HG03469 (cell line): ENCODE results near the gene NUP210.
"Not testable (repeated sequence)": the region's sequence is repeated elsewhere in the genome, so short reads cannot be mapped to it uniquely, and the experiment has no call there.

Source experiments
- ATAC-seq: cut with Tn5 transposase; IDR thresholded peaks from one replicate; pipeline ENCODE4 v1.9.1; 2021; ENCODE audit warnings: mild to moderate bottlenecking, moderate library complexity, moderate number of reproducible peaks; ENCODE audit not compliant: unreplicated experiment

The NUP210 gene

DNA sequence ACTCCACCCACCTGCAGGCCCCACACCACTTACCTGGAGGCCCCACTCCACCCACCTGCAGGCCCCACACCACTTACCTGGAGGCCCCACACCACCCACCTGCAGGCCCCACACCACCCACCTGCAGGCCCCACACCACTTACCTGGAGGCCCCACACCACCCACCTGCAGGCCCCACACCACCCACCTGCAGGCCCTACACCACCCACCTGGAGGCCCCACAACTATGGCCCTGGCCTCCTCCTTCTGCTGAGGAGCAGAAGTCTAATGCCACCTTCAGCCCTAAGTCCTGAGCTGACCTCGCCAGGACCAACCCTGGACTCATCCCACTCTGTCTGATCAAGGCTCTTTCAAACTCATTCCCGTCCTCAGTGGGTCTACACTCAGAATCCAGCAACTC lies 42.4 kb downstream of the NUP210 start:
- not testable (repeated sequence) for ATAC-seq

GRCh38 chr3:13377021-13377420 lies 43.1 kb downstream of the NUP210 start:
- no peak for ATAC-seq

GRCh38 chr3:13376091-13376490 lies 44.0 kb downstream of the NUP210 start:
- no peak for ATAC-seq

GRCh38 chr3:13375464-13375863 lies 44.7 kb downstream of the NUP210 start:
- no peak for ATAC-seq

DNA sequence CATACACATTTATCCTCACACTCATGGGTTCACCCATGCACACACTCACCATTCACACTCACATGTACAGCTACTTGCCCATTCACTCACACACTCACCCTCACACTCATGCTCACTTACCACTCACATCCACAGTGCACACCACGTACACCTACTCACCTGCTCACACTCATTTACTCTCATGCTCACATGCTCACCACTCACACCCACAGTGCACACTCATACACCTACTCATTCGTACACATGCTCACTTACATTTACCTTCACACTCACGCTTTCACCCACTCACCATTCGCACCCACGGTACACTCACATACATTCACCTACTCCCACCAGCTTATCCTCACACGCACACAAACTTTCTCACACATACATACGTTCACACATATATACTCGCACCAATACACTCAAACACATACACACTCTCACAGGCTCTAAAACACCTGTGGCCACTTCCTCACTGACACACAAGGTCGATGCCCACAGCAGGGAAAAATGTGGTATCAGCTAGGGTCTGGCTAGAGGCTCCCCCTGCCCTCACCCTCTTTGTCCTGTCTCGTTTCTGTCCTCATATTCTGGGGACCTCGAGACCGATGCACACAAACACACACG lies 46.0 kb downstream of the NUP210 start:
- no peak for ATAC-seq

DNA sequence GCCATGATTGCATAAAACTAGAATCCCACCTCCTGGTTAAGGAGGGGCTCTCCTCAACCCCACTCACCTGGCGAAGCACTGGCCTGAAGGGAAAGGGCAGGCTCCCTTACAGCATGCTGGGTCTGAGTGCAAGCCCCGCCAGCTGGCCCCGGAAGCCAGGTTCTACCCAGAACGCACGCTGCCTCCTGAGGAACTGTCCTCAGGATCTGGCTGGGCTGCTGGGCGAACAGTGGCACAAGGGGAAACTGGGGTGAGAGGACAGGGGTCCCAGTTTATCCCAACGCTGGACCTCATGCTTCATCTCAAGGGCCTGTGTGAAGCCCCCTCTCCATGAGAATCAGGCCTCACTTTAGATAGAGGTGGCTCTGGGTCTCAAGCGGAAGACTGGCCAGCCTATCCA lies 47.5 kb downstream of the NUP210 start:
- no peak for ATAC-seq

- ATAC-seq = no peak
These were observed 48.0 kb downstream of the NUP210 start for GRCh38 chr3:13372126-13372525.

DNA sequence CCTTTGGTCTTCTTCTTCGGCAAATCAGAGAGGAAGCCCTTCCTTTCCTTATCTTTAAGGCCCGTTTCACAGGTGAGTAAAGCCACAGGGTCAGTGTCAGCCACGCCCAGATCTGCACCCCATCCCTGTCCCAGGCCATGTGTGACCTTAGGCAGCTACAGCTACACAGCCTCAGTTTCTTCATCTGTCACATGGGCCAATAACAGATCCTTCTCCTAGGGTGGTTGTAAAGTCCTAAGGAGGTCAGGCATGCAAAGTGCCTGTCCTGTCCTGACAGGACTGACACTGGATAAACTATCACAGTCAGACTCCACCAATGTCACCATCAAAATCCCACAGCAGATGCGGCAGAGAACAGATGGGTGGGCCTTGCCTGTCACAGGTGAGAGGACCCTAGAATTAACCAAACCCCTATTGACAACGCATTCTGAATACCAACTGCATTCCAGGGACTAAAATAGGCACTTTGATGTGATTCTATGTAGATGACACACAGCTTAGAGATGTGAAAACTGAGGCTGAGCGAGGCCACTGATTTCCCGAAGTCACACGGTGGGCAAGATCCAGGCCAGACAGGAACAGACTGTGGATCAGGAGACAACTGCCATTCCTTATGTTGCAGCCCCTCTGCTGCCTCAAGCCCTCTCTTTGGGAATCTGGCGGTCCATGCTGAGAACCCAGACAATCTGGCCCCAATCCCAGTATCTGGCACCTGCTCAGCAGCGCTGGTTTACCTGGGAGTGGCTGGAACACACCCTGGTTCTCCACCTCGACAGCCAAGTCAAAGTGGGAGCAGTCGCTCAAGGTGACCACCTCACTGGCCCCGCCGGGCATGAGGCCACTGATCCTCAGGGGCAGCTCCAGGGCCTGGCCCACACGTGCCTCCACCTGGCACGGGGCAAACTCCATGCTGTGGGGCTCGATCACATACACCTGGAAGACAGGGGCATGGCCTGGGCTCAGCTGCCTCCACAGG lies 48.7 kb downstream of the NUP210 start:
- no peak for ATAC-seq

GRCh38 chr3:13370609-13371008 lies 49.5 kb downstream of the NUP210 start:
- no peak for ATAC-seq

GRCh38 chr3:13370055-13370454 lies 50.1 kb downstream of the NUP210 start:
- no peak for ATAC-seq

DNA sequence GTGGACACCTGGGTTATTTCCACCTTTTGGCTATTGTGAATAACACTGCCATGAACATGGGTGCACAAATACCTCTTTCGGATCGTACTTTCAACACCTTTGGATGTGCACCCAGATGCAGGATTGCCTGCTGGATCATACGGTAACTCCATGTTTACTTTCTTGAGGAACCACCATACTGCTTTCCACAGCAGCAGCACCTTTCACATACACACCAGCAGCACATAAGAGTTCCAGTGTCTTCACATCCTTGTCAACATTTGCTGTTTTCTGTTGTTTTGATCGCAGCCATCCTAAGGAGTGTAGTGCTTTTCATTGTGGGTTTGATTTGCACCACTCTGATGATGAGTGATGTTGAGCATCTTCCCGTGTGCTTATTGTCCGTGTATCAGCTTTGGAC lies 51.3 kb downstream of the NUP210 start:
- ATAC-seq = no peak

GRCh38 chr3:13367728-13368127 lies 52.4 kb downstream of the NUP210 start:
- no peak for ATAC-seq

DNA sequence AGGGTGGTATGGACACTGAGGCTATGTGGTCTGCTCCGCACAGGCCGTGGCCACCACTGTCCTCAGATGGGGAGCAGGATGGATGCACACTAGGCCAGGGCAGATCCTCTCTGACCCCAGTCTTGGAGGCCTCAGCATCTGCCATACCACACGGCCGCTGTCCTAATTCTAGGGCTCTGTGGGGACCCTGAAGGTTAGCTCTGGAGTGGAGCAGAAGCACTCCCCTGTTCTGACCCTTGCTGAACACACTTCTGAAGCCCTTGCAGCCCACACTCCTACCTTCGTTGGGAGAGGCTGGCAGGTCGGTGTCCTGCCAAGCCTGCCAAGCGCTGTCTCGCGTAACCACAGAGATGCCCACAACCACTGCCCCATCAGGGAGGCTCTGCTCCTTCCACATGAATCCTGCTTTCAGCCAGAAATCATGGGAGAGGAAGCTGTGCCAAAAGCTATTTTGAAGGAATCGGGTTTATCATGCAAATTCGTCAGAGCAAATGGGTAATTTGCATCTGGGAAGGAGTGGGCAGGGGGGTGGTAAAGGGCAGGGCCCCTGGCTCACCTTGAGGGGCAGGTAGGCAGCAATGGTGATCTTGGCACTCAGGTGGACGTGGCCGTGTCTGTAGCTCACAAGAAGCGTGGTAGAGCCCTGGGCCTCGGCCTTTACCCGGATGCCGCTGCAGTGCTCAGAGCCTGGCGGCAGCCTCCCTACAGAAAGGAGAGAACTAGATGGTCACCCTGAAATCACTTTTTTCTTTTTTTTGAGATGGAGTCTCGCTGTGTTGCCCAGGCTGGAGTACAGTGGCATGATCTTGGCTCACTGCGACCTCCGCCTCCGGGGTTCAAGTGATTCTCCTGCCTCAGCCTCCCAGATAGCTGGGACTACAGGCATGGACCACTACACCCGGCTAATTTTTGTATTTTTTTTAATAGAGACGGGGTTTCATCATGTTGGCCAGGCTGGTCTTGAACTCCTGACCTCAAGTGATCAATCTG lies 54.4 kb downstream of the NUP210 start:
- no peak for ATAC-seq

GRCh38 chr3:13364602-13365271 lies 55.4 kb downstream of the NUP210 start:
- ATAC-seq = no peak

DNA sequence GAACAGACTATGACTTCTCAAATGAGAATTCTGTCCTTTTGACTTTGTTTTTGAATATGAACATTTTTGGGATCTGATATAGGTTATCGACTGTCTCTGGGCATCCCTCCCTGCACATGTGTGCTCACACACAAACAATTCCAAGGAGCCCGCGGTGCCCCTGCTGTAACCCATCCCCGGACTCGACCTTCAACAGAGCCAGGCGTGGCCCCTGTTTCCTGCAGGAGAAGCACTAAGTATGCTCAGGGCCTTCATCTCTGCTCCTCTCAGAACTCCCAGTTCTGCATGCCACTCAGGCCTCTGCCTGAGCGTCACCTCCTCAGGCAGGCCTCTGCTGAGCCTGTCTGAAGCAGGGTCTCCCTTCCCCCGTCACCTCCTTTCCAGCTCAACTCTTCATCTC lies 57.6 kb downstream of the NUP210 start:
- no peak for ATAC-seq

GRCh38 chr3:13359916-13360315 lies 60.2 kb downstream of the NUP210 start:
- no peak for ATAC-seq

- ATAC-seq = no peak
These were observed 61.5 kb downstream of the NUP210 start for GRCh38 chr3:13358643-13359042.

- ATAC-seq = no peak
These were observed 62.1 kb downstream of the NUP210 start for GRCh38 chr3:13358051-13358450.

DNA sequence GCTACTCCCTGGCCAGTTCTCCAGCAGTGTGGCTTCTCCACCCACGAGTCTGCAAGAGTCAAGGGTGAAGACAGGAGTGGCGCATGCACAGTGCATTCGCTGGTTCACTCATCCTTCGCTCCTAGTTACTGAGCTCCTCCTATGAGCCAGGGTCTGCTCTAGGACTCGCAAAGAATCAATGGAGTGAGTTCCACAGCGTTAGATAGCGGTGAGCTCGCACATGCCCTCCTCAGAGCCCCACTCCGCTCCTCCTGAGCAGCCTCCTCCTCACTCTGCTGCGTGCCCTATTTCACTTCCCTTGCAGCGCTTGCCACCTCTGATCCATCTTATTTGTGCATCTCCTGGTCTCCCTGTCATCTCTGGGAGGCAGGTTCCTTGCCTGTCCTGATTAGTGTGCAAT lies 63.0 kb downstream of the NUP210 start:
- ATAC-seq = no peak

- no peak for ATAC-seq
These were observed 66.1 kb downstream of the NUP210 start for GRCh38 chr3:13353936-13354542.
